HepG2 (cell line): ENCODE results near the gene SERTAD3. TPM values are rescaled to one million over a fixed set of nuclear protein-coding genes. Genes with fewer than 3 reads are reported as not detected.

ENCODE experiments used
- CBX2 ChIP-seq, 2 experiments: fragments of 200-600 bp in 1 of 2; sonication (generic); formaldehyde crosslinking in 1 of 2; IDR thresholded peaks; 2 replicates each; pipeline versions ENCODE4 v1.7.0 to v1.8.1; 2018 to 2022; ENCODE audit warnings: low read depth in 2 of 2, low read length in 1 of 2, mild to moderate bottlenecking in 1 of 2, missing genetic modification reagents in 1 of 2
- CC2D1A ChIP-seq: sonication (generic); formaldehyde crosslinking; IDR thresholded peaks from 2 replicates; pipeline ENCODE4 v1.8.1; 2023; ENCODE audit warnings: mild to moderate bottlenecking, missing genetic modification reagents
- CERS6 ChIP-seq: sonication (generic); formaldehyde crosslinking; IDR thresholded peaks from 2 replicates; pipeline ENCODE4 v1.5.0; 2020; ENCODE audit warnings: missing genetic modification reagents
- EEA1 ChIP-seq: sonication (generic); formaldehyde crosslinking; IDR thresholded peaks from 2 replicates; pipeline ENCODE4 v1.5.1; 2020; ENCODE audit warnings: mild to moderate bottlenecking, missing genetic modification reagents, borderline replicate concordance
- FOSL2 ChIP-seq: sonication (generic); formaldehyde crosslinking; IDR thresholded peaks from 2 replicates; pipeline ENCODE4 v1.4.0; 2020; ENCODE audit warnings: missing genetic modification reagents
- FOXJ3 ChIP-seq: sonication (generic); formaldehyde crosslinking; IDR thresholded peaks from 2 replicates; pipeline ENCODE4 v1.4.0; 2020; ENCODE audit warnings: missing genetic modification reagents, mild to moderate bottlenecking, borderline replicate concordance
- IKZF4 ChIP-seq: sonication (generic); formaldehyde crosslinking; IDR thresholded peaks from 2 replicates; pipeline ENCODE4 v1.5.1; 2020; ENCODE audit warnings: borderline replicate concordance, mild to moderate bottlenecking, low read depth, missing genetic modification reagents; ENCODE audit errors: not compliant biosample characterization
- JDP2 ChIP-seq: sonication (generic); formaldehyde crosslinking; IDR thresholded peaks from 2 replicates; pipeline ENCODE4 v1.8.1; 2022; ENCODE audit warnings: missing genetic modification reagents, borderline replicate concordance
- KLF12 ChIP-seq: sonication (generic); formaldehyde crosslinking; IDR thresholded peaks from 2 replicates; pipeline ENCODE4 v1.4.0; 2020; ENCODE audit warnings: missing genetic modification reagents, borderline replicate concordance
- KMT2B ChIP-seq: IDR thresholded peaks from 2 replicates; pipeline ENCODE4 v1.6.1; 2016; ENCODE audit warnings: missing genetic modification reagents, missing compliant biosample characterization
- MYC ChIP-seq: sonication (generic); formaldehyde crosslinking; IDR thresholded peaks from 2 replicates; pipeline ENCODE4 v1.9.0; 2021; ENCODE audit warnings: missing genetic modification reagents, borderline replicate concordance
- ZBTB7A ChIP-seq: sonication (generic); formaldehyde crosslinking; IDR thresholded peaks from 2 replicates; pipeline ENCODE4 v1.8.0; 2022; ENCODE audit warnings: mild to moderate bottlenecking, missing genetic modification reagents
- ZBTB8A ChIP-seq: sonication (generic); formaldehyde crosslinking; IDR thresholded peaks from 2 replicates; pipeline ENCODE4 v1.4.0; 2020; ENCODE audit warnings: mild to moderate bottlenecking, low read depth, missing genetic modification reagents, borderline replicate concordance
- ZIK1 ChIP-seq: sonication (generic); formaldehyde crosslinking; IDR thresholded peaks from 2 replicates; pipeline ENCODE4 v1.5.0; 2020; ENCODE audit warnings: mild to moderate bottlenecking, low read depth, missing genetic modification reagents, borderline replicate concordance
- ZNF275 ChIP-seq: sonication (generic); formaldehyde crosslinking; IDR thresholded peaks from 2 replicates; pipeline ENCODE4 v1.8.0; 2022; ENCODE audit warnings: missing genetic modification reagents, mild to moderate bottlenecking, inconsistent platforms, borderline replicate concordance
- ZNF383 ChIP-seq: sonication (generic); formaldehyde crosslinking; IDR thresholded peaks from 2 replicates; pipeline ENCODE4 v1.4.0; 2020; ENCODE audit warnings: missing genetic modification reagents, mild to moderate bottlenecking, borderline replicate concordance
- ZNF563 ChIP-seq: sonication (generic); formaldehyde crosslinking; IDR thresholded peaks from 2 replicates; pipeline ENCODE4 v1.8.0; 2022; ENCODE audit warnings: mild to moderate bottlenecking, moderate library complexity, missing genetic modification reagents
- ZNF746 ChIP-seq: sonication (generic); formaldehyde crosslinking; IDR thresholded peaks from 2 replicates; pipeline ENCODE4 v1.8.0; 2022; ENCODE audit warnings: mild to moderate bottlenecking, missing genetic modification reagents
- polyA plus RNA-seq, 8 experiments: library from polyadenylated mRNA; depleted of rRNA in 3 of 8; stranded (reverse) in 7 of 8; unstranded in 1 of 8; fragments of >200 nt; fragmentation: Illumina TruSeq in 4 of 8; extraction: Trizol in 4 of 8; gene quantifications; 2 replicates each; pipeline versions ENCODE4 v1.2.1 to v1.2.3, GENCODE V29; 2011 to 2016; ENCODE audit warnings: low read depth in 4 of 8, missing spikeins in 1 of 8, mixed read lengths in 1 of 8; ENCODE audit not compliant: insufficient read depth in 1 of 8
- total RNA-seq, 5 experiments: library from RNA; depleted of rRNA; stranded (reverse); fragments of >200 nt; fragmentation: Illumina TruSeq; extraction: Trizol; gene quantifications; 2 replicates each; pipeline ENCODE4 v1.2.3, GENCODE V29; 2016; ENCODE audit warnings: low read depth in 1 of 5
- TF ChIP-seq, protein P1 (sequence below): sonication (generic); formaldehyde crosslinking; IDR thresholded peaks from 2 replicates; pipeline ENCODE4 v1.4.0; 2020; ENCODE audit warnings: missing genetic modification reagents
- TF ChIP-seq, protein P2 (sequence below): sonication (generic); formaldehyde crosslinking; IDR thresholded peaks from 2 replicates; pipeline ENCODE4 v1.4.0; 2020; ENCODE audit warnings: mild to moderate bottlenecking, missing genetic modification reagents

SERTAD3 gene
- total and polyA plus RNA-seq, 2 of the 13 experiments (the other 11 are each of a cell fraction or from before 2014, with no cell fraction given): 9.6 to 16.9 TPM

GRCh38 chr19:40444000-40444824, at the start of gene SERTAD3 (continued):
- TF ChIP-seq, protein P1, sequence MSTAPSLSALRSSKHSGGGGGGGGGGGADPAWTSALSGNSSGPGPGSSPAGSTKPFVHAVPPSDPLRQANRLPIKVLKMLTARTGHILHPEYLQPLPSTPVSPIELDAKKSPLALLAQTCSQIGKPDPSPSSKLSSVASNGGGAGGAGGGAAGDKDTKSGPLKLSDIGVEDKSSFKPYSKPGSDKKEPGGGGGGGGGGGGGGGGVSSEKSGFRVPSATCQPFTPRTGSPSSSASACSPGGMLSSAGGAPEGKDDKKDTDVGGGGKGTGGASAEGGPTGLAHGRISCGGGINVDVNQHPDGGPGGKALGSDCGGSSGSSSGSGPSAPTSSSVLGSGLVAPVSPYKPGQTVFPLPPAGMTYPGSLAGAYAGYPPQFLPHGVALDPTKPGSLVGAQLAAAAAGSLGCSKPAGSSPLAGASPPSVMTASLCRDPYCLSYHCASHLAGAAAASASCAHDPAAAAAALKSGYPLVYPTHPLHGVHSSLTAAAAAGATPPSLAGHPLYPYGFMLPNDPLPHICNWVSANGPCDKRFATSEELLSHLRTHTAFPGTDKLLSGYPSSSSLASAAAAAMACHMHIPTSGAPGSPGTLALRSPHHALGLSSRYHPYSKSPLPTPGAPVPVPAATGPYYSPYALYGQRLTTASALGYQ (CRISPR knock-in tag): 0 out of 2 replicates have a peak, but pooled peaks have one; percentile 28
- no peak for TF ChIP-seq CERS6
- TF ChIP-seq KLF12 (CRISPR knock-in tag): peak; percentile 94
- TF ChIP-seq MYC (CRISPR knock-in tag): peak; percentile 46; the same call in 1 of the 2 replicates
- TF ChIP-seq ZNF746: no peak
- no peak for TF ChIP-seq CC2D1A (CRISPR knock-in tag)
- TF ChIP-seq ZNF563 (CRISPR knock-in tag): peak; percentile 84
- TF ChIP-seq CBX2 (IDR thresholded peaks at IDR 0.05; ENCODE audit: low read depth, low read length): no peak
- no peak for TF ChIP-seq CBX2 (CRISPR knock-in tag; IDR thresholded peaks at IDR 0.05; ENCODE audit: low read depth)
- TF ChIP-seq ZIK1 (CRISPR knock-in tag): peak; percentile 33; the same call in 1 of the 2 replicates
- TF ChIP-seq JDP2 (CRISPR knock-in tag): no peak
- no peak for TF ChIP-seq KMT2B (CRISPR knock-in tag)
- TF ChIP-seq FOXJ3: no peak
- TF ChIP-seq FOSL2 (CRISPR knock-in tag): no peak
- no peak for TF ChIP-seq IKZF4 (CRISPR knock-in tag)
- TF ChIP-seq ZNF383 (CRISPR knock-in tag): no peak
- TF ChIP-seq, protein P2, sequence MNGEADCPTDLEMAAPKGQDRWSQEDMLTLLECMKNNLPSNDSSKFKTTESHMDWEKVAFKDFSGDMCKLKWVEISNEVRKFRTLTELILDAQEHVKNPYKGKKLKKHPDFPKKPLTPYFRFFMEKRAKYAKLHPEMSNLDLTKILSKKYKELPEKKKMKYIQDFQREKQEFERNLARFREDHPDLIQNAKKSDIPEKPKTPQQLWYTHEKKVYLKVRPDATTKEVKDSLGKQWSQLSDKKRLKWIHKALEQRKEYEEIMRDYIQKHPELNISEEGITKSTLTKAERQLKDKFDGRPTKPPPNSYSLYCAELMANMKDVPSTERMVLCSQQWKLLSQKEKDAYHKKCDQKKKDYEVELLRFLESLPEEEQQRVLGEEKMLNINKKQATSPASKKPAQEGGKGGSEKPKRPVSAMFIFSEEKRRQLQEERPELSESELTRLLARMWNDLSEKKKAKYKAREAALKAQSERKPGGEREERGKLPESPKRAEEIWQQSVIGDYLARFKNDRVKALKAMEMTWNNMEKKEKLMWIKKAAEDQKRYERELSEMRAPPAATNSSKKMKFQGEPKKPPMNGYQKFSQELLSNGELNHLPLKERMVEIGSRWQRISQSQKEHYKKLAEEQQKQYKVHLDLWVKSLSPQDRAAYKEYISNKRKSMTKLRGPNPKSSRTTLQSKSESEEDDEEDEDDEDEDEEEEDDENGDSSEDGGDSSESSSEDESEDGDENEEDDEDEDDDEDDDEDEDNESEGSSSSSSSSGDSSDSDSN (CRISPR knock-in tag): peak; percentile 56; the same call in 1 of the 2 replicates
- TF ChIP-seq ZBTB7A (CRISPR knock-in tag): peak; percentile 83
- peak; percentile 57; the same call in 1 of the 2 replicates for TF ChIP-seq EEA1 (CRISPR knock-in tag)
- TF ChIP-seq ZNF275 (CRISPR knock-in tag): peak; percentile 83; the same call in 1 of the 2 replicates
- TF ChIP-seq ZBTB8A (CRISPR knock-in tag): no peak
